ENCODE data around the gene SMIM38. TPM values are rescaled to one million over a fixed set of nuclear protein-coding genes. Genes with fewer than 3 reads are reported as not detected.

SMIM38 gene
- total RNA-seq, 1 donor from 2014 or later: 0.32 TPM

DNA sequence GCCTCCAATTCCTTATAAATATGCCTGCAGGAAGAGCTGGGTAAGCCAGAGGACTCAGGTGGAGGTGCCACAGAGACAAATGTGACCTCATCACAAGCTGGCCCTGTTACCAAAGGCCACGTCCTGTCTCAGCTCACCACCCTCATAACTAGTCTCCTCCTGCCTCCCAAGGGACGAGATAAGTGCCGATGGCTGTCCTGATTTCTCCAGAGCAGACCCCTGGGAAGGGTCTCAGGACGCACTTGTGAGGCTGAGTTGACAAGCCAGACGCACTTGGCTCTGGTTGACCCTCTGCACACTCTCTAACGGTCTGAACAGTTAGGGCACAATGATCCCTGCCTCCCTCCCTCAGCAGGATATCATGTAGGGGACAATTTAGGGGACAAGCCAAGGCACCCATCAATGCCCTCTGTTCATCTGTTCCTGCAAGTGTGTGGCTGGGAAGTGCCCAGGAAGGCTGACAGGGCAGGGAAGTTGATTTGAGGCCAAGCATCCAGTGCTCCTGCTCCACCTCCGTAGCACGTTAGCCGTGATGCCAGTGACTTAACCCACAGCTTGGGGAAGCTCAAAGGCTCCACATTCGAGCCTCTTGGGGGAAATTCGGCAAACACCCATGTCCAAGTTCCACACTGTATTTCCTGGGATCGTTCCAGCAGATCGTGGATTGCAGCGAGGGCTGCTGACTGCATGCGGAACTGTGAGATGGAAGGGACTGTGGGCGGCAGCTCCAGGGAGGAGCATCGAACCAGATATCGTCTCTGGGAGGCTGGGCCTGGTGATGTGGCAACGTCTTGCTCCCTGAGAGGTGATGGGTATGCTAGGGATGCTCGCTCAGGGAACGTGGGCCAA, 2.8 kb downstream of the SMIM38 start:
- H3K27me3 Mint-ChIP-seq (ENCODE audit: unreplicated experiment): peaks cover 4% of the 10 kb centered on the region
- no peak overlapping the region for H3K4me3 Mint-ChIP-seq (ENCODE audit: unreplicated experiment)
- H3K27ac Mint-ChIP-seq (ENCODE audit: unreplicated experiment): no peak overlapping the region
- peaks cover 5% of the 10 kb centered on the region for H3K9me3 Mint-ChIP-seq (ENCODE audit: unreplicated experiment)
- H3K4me1 Mint-ChIP-seq (ENCODE audit: low read depth, unreplicated experiment): no peaks in the 10 kb centered on the region
- no peak for DNase-seq
- TF ChIP-seq, protein P1, sequence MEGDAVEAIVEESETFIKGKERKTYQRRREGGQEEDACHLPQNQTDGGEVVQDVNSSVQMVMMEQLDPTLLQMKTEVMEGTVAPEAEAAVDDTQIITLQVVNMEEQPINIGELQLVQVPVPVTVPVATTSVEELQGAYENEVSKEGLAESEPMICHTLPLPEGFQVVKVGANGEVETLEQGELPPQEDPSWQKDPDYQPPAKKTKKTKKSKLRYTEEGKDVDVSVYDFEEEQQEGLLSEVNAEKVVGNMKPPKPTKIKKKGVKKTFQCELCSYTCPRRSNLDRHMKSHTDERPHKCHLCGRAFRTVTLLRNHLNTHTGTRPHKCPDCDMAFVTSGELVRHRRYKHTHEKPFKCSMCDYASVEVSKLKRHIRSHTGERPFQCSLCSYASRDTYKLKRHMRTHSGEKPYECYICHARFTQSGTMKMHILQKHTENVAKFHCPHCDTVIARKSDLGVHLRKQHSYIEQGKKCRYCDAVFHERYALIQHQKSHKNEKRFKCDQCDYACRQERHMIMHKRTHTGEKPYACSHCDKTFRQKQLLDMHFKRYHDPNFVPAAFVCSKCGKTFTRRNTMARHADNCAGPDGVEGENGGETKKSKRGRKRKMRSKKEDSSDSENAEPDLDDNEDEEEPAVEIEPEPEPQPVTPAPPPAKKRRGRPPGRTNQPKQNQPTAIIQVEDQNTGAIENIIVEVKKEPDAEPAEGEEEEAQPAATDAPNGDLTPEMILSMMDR (IDR thresholded peaks at IDR 0.05; ENCODE audit: partially characterized antibody, unreplicated experiment): no peak
- peaks cover 11% of the 10 kb centered on the region for H3K36me3 Mint-ChIP-seq (ENCODE audit: unreplicated experiment)

DNA sequence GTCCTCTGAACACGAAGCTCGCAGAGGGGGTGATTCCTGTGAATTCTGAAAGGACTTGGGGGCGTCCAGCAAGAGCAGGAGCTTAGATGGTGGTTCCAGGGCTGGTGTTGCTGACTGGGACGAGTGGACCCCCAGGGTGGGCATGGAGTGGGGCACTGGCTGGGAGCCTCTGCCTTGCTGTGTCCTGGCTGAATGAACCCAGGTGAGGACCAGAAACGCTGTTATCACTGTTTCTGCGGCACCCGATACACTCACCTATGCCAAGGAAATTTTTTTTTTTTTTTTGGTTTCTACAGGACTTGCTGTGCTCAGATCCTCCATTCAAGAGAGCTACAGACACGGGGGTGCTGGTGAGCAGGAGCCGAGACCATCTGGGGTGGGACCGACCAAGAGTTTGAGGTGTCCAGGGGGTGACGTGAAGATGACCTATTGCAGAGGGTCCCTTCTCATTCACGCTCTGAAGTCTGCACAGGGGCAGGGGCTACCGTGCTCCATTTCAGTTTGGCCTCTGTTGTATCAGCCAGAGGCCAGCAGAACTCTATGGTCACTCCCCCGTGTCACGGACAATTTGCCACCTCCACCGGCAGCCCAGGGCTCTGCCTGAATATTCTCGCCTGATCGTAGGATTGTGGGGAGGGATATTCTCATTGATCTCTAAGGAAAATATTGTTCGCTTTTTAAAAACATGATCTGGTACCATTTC, 3.6 kb downstream of the SMIM38 start:
- Mint-ChIP-seq H3K4me3 (ENCODE audit: unreplicated experiment) (no peak overlapping the region), H3K27me3 (ENCODE audit: unreplicated experiment) (peaks cover 4% of the 10 kb centered on the region), H3K27ac (ENCODE audit: unreplicated experiment) (no peak overlapping the region), H3K36me3 (ENCODE audit: unreplicated experiment) (peaks cover 17% of the 10 kb centered on the region), H3K9me3 (ENCODE audit: unreplicated experiment) (peaks cover 4% of the 10 kb centered on the region), H3K4me1 (ENCODE audit: low read depth, unreplicated experiment) (no peaks in the 10 kb centered on the region)
- TF ChIP-seq, protein P1 (IDR thresholded peaks at IDR 0.05; ENCODE audit: partially characterized antibody, unreplicated experiment): no peak
- no peak for DNase-seq

DNA sequence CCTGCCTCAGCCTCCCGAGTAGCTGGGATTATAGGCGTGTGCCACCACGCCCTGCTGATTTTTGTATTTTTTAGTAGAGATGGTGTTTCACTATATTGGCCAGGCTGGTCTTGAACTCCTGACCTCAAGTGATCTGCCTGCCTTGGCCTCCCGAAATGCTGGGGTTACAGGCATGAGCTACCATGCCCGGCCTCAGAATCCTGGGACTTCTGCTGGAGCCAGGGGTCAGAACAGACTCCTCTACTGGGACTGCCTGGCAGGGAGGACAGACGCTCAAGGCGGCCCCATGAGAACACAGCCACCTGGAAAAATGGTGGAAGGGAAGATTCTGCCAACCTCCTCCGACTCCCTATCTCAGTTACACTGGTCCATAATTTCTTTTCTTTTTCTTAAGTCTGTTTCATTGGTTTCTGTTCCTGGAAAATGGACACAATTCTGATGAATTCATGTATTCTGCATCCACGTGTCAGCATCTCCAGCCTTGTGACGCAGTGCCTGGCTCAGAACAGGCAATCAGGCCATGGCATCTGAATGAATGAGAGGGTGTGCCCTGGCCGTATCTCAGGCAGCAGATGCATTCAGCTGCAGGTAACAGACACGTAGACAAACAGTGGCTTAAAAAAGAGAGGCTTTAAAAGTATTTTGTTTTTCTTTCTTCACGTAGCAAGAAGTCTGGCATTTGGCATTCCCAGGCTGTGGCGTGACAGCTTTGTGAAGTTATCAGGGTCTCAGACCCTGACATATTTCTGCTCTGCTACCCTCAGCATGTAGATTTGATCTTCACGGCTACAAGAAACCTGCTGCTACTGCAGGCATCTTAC, 4.8 kb downstream of the SMIM38 start:
- no peaks in the 10 kb centered on the region for H3K4me1 Mint-ChIP-seq (ENCODE audit: low read depth, unreplicated experiment)

DNA sequence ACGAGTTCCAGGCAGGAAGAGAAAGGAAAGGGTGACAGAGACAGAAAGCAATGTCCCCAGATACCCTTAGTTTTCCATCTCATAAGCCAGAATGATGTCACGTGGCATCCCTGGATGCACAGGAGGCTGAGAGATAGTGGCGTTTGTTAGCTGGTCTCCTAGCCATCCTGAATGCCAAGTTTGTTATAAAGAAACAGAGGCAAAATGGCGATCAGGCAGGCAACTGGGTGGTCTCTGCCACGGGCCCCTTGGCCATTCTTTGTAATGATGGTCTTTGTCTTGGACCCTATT, 5.3 kb downstream of the SMIM38 start:
- Mint-ChIP-seq H3K27ac (ENCODE audit: unreplicated experiment) (no peak overlapping the region), H3K4me3 (ENCODE audit: unreplicated experiment) (no peak overlapping the region), H3K27me3 (ENCODE audit: unreplicated experiment) (peaks cover 6% of the 10 kb centered on the region), H3K9me3 (ENCODE audit: unreplicated experiment) (peaks cover 4% of the 10 kb centered on the region), H3K36me3 (ENCODE audit: unreplicated experiment) (peaks cover 17% of the 10 kb centered on the region), H3K4me1 (ENCODE audit: low read depth, unreplicated experiment) (no peaks in the 10 kb centered on the region)
- TF ChIP-seq, protein P1 (IDR thresholded peaks at IDR 0.05; ENCODE audit: partially characterized antibody, unreplicated experiment): no peak
- no peak for DNase-seq

More for the DNA sequence above, 4.8 kb downstream of the SMIM38 start:
- DNase-seq: no peak
- H3K4me3 Mint-ChIP-seq (ENCODE audit: unreplicated experiment): no peak overlapping the region
- H3K27ac Mint-ChIP-seq (ENCODE audit: unreplicated experiment): no peak overlapping the region
- peaks cover 4% of the 10 kb centered on the region for H3K9me3 Mint-ChIP-seq (ENCODE audit: unreplicated experiment)
- peaks cover 4% of the 10 kb centered on the region for H3K27me3 Mint-ChIP-seq (ENCODE audit: unreplicated experiment)
- peaks cover 17% of the 10 kb centered on the region for H3K36me3 Mint-ChIP-seq (ENCODE audit: unreplicated experiment)
- TF ChIP-seq, protein P1 (IDR thresholded peaks at IDR 0.05; ENCODE audit: partially characterized antibody, unreplicated experiment): no peak

Data from glutamatergic neuron (in vitro differentiated cells).